ENCODE measurements around the gene NTSR1. TPM values are rescaled to one million over a fixed set of nuclear protein-coding genes. Genes with fewer than 3 reads are reported as not detected.
"Not testable (repeated sequence)": the region's sequence is repeated elsewhere in the genome, so short reads cannot be mapped to it uniquely, and the experiment has no call there.

NTSR1 gene
- total RNA-seq, 1 experiment from 2014 or later = 7.8 TPM

- ATAC-seq = no peak
These were observed 25.6 kb upstream of the NTSR1 start for GRCh38 chr20:62682912-62683517.

GRCh38 chr20:62683660-62684322 is 24.8 kb upstream of the NTSR1 start:
- DNase-seq; H2AFZ ChIP-seq (ENCODE audit: low read length); H3K9ac ChIP-seq (ENCODE audit: low read length); H3K4me3 ChIP-seq (ENCODE audit: low read length); POLR2A ChIA-PET (ENCODE audit: unreplicated experiment); H3K9me3 ChIP-seq (ENCODE audit: low read length); ATAC-seq; intact Hi-C loops (cut with micrococcal nuclease); H3K4me2 ChIP-seq (ENCODE audit: low read length); CTCF ChIA-PET; H3F3A ChIP-seq (ENCODE audit: low read length, unreplicated experiment); H3K9me2 ChIP-seq (replicated peaks; ENCODE audit: low read length); H3K27me3 ChIP-seq (ENCODE audit: low read length); H3K27ac ChIP-seq (ENCODE audit: low read length); BruUV-seq (replicated peaks); H4K20me1 ChIP-seq (ENCODE audit: low read length); H3K79me2 ChIP-seq (ENCODE audit: low read length); H3K36me3 ChIP-seq (ENCODE audit: low read depth, low read length): not testable (repeated sequence)
- H3K4me1 ChIP-seq (ENCODE audit: insufficient read depth, low read length) = peaks cover 13% of the 10 kb centered on the region

More at GRCh38 chr20:62682912-62683517, 25.6 kb upstream of the NTSR1 start:
- no peaks in the 10 kb centered on the region for H3F3A ChIP-seq (ENCODE audit: low read length, unreplicated experiment)
- intact Hi-C loops (cut with micrococcal nuclease) = no loop called here
- H3K27me3 ChIP-seq (ENCODE audit: low read length) = no peaks in the 10 kb centered on the region
- POLR2A ChIA-PET (ENCODE audit: unreplicated experiment) = no interaction called here
- no peak for TF ChIP-seq CTCF (conservative IDR thresholded peaks at IDR 0.05; ENCODE audit: low read depth, low read length)
- TF ChIP-seq EZH2phosphoT487 (IDR thresholded peaks at IDR 0.05; ENCODE audit: borderline replicate concordance, low read length) = no peak
- TF ChIP-seq EZH2 (IDR thresholded peaks at IDR 0.05; ENCODE audit: low read length, unreplicated experiment) = no peak
- no peak overlapping the region for H3K9ac ChIP-seq (ENCODE audit: low read length)
- no peak overlapping the region for H3K27ac ChIP-seq (ENCODE audit: low read length)
- H3K4me2 ChIP-seq (ENCODE audit: low read length) = no peak overlapping the region
- no peaks in the 10 kb centered on the region for H4K20me1 ChIP-seq (ENCODE audit: low read length)
- no peaks in the 10 kb centered on the region for H3K79me2 ChIP-seq (ENCODE audit: low read length)
- H3K9me2 ChIP-seq (replicated peaks; ENCODE audit: low read length) = no peaks in the 10 kb centered on the region
- H2AFZ ChIP-seq (ENCODE audit: low read length) = no peak overlapping the region
- H3K9me3 ChIP-seq (ENCODE audit: low read length) = no peaks in the 10 kb centered on the region
- no TSS peak for BruUV-seq (replicated peaks)
- peaks cover 13% of the 10 kb centered on the region for H3K4me1 ChIP-seq (ENCODE audit: insufficient read depth, low read length)
- CTCF ChIA-PET = no interaction called here
- no peaks in the 10 kb centered on the region for H3K36me3 ChIP-seq (ENCODE audit: low read depth, low read length)
- DNase-seq = no peak
- no peak overlapping the region for H3K4me3 ChIP-seq (ENCODE audit: low read length)

- no TSS peak for BruUV-seq (replicated peaks)
- H2AFZ ChIP-seq (ENCODE audit: low read length) = no peak overlapping the region
- CTCF ChIA-PET = interaction anchor here (1.4 kb wide), 1 partner anchor 106 kb away, joined by 5 read pairs; no protein-coding TSS in a partner anchor
- POLR2A ChIA-PET (ENCODE audit: unreplicated experiment) = no interaction called here
- H3K36me3 ChIP-seq (ENCODE audit: low read depth, low read length) = no peaks in the 10 kb centered on the region
- H3K27ac ChIP-seq (ENCODE audit: low read length) = no peak overlapping the region
- intact Hi-C loops (cut with micrococcal nuclease) = loop anchor here (5.0 kb wide), 1 partner anchor 107 kb away; no protein-coding TSS in a partner anchor
- no peak overlapping the region for H3K4me2 ChIP-seq (ENCODE audit: low read length)
- no peaks in the 10 kb centered on the region for H3K79me2 ChIP-seq (ENCODE audit: low read length)
- no peak overlapping the region for H3K9ac ChIP-seq (ENCODE audit: low read length)
- TF ChIP-seq EZH2 (IDR thresholded peaks at IDR 0.05; ENCODE audit: low read length, unreplicated experiment) (no peak), EZH2phosphoT487 (IDR thresholded peaks at IDR 0.05; ENCODE audit: borderline replicate concordance, low read length) (no peak)
- H3K4me3 ChIP-seq (ENCODE audit: low read length) = no peak overlapping the region
- no peaks in the 10 kb centered on the region for H3K27me3 ChIP-seq (ENCODE audit: low read length)
- ATAC-seq (no peak), DNase-seq (no peak)
- no peaks in the 10 kb centered on the region for H3K9me2 ChIP-seq (replicated peaks; ENCODE audit: low read length)
- peaks cover 13% of the 10 kb centered on the region for H3K4me1 ChIP-seq (ENCODE audit: insufficient read depth, low read length)
- H3F3A ChIP-seq (ENCODE audit: low read length, unreplicated experiment) = no peaks in the 10 kb centered on the region
- no peaks in the 10 kb centered on the region for H4K20me1 ChIP-seq (ENCODE audit: low read length)
- H3K9me3 ChIP-seq (ENCODE audit: low read length) = no peaks in the 10 kb centered on the region
These were observed 23.7 kb upstream of the NTSR1 start for GRCh38 chr20:62684981-62685380.
